Uterus (tissue), 2 donors: Measurements from ENCODE around the gene SMIM8.

Experiments
- POLR2A ChIP-seq, 2 donors: fragments of 450-650 bp; IDR thresholded peaks; one replicate each; pipeline ENCODE4 v1.6.1; 2016; ENCODE audit warnings: antibody characterized with exemption in 2 of 2, mild to moderate bottlenecking in 1 of 2, moderate library complexity in 1 of 2
- TF ChIP-seq, protein P1 (sequence below), 4 experiments: fragments of 200-600 bp in 2 of 4; fragments of 450-650 bp in 2 of 4; sonication (generic) in 2 of 4; IDR thresholded peaks; one replicate each; pipeline ENCODE4 v1.5.1; 2016 to 2019; ENCODE audit warnings: antibody characterized with exemption in 4 of 4, mild to moderate bottlenecking in 2 of 4, moderate library complexity in 1 of 4

DNA sequence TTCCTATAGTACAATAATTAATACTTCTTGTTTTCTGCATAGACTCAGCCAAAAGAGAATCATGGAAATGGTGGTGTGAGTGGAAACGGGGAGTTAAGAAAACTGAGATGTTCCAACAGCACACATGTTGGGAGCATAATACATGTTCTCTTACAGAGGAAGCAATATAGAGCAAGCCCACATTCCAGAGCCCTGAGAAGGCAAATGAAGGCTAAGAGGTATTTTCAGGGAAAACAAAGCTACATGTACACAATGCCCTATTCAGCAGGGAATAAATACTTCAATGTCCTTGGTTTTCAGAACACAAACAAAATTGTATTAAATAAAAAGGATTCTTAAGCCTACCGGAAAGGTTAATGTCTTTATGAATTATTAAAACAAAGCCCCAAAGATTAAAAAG lies 35.1 kb upstream of the SMIM8 start:
- no peak for TF ChIP-seq POLR2A (IDR thresholded peaks at IDR 0.05)
- TF ChIP-seq, protein P1, sequence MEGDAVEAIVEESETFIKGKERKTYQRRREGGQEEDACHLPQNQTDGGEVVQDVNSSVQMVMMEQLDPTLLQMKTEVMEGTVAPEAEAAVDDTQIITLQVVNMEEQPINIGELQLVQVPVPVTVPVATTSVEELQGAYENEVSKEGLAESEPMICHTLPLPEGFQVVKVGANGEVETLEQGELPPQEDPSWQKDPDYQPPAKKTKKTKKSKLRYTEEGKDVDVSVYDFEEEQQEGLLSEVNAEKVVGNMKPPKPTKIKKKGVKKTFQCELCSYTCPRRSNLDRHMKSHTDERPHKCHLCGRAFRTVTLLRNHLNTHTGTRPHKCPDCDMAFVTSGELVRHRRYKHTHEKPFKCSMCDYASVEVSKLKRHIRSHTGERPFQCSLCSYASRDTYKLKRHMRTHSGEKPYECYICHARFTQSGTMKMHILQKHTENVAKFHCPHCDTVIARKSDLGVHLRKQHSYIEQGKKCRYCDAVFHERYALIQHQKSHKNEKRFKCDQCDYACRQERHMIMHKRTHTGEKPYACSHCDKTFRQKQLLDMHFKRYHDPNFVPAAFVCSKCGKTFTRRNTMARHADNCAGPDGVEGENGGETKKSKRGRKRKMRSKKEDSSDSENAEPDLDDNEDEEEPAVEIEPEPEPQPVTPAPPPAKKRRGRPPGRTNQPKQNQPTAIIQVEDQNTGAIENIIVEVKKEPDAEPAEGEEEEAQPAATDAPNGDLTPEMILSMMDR (IDR thresholded peaks at IDR 0.05), result no peak
